GM21737 (cell line): ENCODE data around the gene MIPOL1.

ENCODE experiments used
- ATAC-seq: cut with Tn5 transposase; IDR thresholded peaks from one replicate; pipeline ENCODE4 v1.9.1; 2021; ENCODE audit warnings: mild to moderate bottlenecking, moderate library complexity; ENCODE audit not compliant: unreplicated experiment

Gene MIPOL1

GRCh38 chr14:37594238-37594970 is 396.7 kb downstream of the MIPOL1 start:
- no peak for ATAC-seq

GRCh38 chr14:37594971-37595808 is 397.5 kb downstream of the MIPOL1 start, which contains the start of the genes FOXA1 and TTC6:
FOXA1 (minus strand) TSS chr14:37595249; CDS start chr14:37594972, 277 bp downstream.
TTC6 (plus strand) TSS chr14:37595629; CDS start chr14:37622065, 26,436 bp downstream.
- ATAC-seq = no peak

GRCh38 chr14:37595809-37596621 is 398.3 kb downstream of the MIPOL1 start:
- ATAC-seq = no peak

- ATAC-seq = no peak
Observed at GRCh38 chr14:37596790-37597472, 399.2 kb downstream of the MIPOL1 start.

- ATAC-seq = no peak
Observed at GRCh38 chr14:37597538-37597913, 399.8 kb downstream of the MIPOL1 start.

GRCh38 chr14:37597914-37598746 is 400.4 kb downstream of the MIPOL1 start:
- ATAC-seq = no peak

GRCh38 chr14:37598747-37599506 is 401.2 kb downstream of the MIPOL1 start:
- ATAC-seq = no peak

GRCh38 chr14:37599507-37600368 is 402.0 kb downstream of the MIPOL1 start:
- ATAC-seq = no peak

- no peak for ATAC-seq
Observed at GRCh38 chr14:37600880-37601741, 403.4 kb downstream of the MIPOL1 start.

- no peak for ATAC-seq
Observed at GRCh38 chr14:37601865-37602264, 404.1 kb downstream of the MIPOL1 start.
